Measurements from ENCODE around the gene POU5F1. TPM values are rescaled to one million over a fixed set of nuclear protein-coding genes. Genes with fewer than 3 reads are reported as not detected.

Gene POU5F1
- polyA plus RNA-seq, 1 donor from 2014 or later = not detected

- TF ChIP-seq CTCF (IDR thresholded peaks at IDR 0.05; ENCODE audit: poor library complexity, severe bottlenecking) = no peak
Measured at GRCh38 chr6:31121131-31121790, 49.2 kb downstream of the POU5F1 start (continued).

GRCh38 chr6:31120151-31120915 is 50.1 kb downstream of the POU5F1 start, which contains the start of gene CDSN:
TSS of gene CDSN (minus strand) at chr6:31120446. CDS start at chr6:31120419, 27 bp downstream.
- no peaks in the 10 kb centered on the region for H3F3A ChIP-seq (ENCODE audit: insufficient read depth, low read length, poor library complexity, severe bottlenecking)

More at GRCh38 chr6:31120151-31120915, 50.1 kb downstream of the POU5F1 start, which contains the start of gene CDSN:
- no peak for TF ChIP-seq POLR2AphosphoS5 (IDR thresholded peaks at IDR 0.05)
- TF ChIP-seq EP300 (conservative IDR thresholded peaks at IDR 0.05; ENCODE audit: poor library complexity, severe bottlenecking) = no peak
- TF ChIP-seq TAF1 (IDR thresholded peaks at IDR 0.05; ENCODE audit: low read depth) = no peak
- TF ChIP-seq REST (IDR thresholded peaks at IDR 0.05; ENCODE audit: borderline replicate concordance) = no peak
- no peak for TF ChIP-seq MXI1 (conservative IDR thresholded peaks at IDR 0.05; ENCODE audit: poor library complexity, severe bottlenecking)
- TF ChIP-seq CTCF (IDR thresholded peaks at IDR 0.05; ENCODE audit: poor library complexity, severe bottlenecking) = no peak
- no peak for TF ChIP-seq RAD21 (conservative IDR thresholded peaks at IDR 0.05)
- no peak for TF ChIP-seq EZH2 (IDR thresholded peaks at IDR 0.05; ENCODE audit: borderline replicate concordance, insufficient read depth, low read length, poor library complexity, severe bottlenecking)
- no peak for TF ChIP-seq SMC3 (conservative IDR thresholded peaks at IDR 0.05; ENCODE audit: poor library complexity)
- no peaks in the 10 kb centered on the region for H4K20me1 ChIP-seq (ENCODE audit: insufficient read depth)
- H3K27ac ChIP-seq (ENCODE audit: low read length) = no peak within 1 kb of the TSS
- H3K79me2 ChIP-seq (replicated peaks; ENCODE audit: insufficient read depth, low read length) = no peaks in the 10 kb centered on the region
- H3K4me3 ChIP-seq (ENCODE audit: low read length) = no peak within 1 kb of the TSS
- no peaks in the 10 kb centered on the region for H3K27me3 ChIP-seq (ENCODE audit: insufficient read depth, low read depth, low read length)
- no peak within 1 kb of the TSS for H2AFZ ChIP-seq (ENCODE audit: low read depth, low read length)
- no peak within 1 kb of the TSS for H3K4me2 ChIP-seq (ENCODE audit: low read length)
- H3K9me2 ChIP-seq (ENCODE audit: insufficient read depth, low read length) = no peaks in the 10 kb centered on the region
- H3K9me3 ChIP-seq (ENCODE audit: low read length) = no peaks in the 10 kb centered on the region
- no peaks in the 10 kb centered on the region for H3K36me3 ChIP-seq (ENCODE audit: insufficient read depth, low read length)
- no peak within 1 kb of the TSS for H3K9ac ChIP-seq (ENCODE audit: low read length)

Data from neural cell (in vitro differentiated cells).